HUES64 (cell line): Measurements from ENCODE around the gene RAB20.

Experiments
- H3K27ac ChIP-seq: 2 replicates; pipeline ENCODE4 v1.7.0; 2013; ENCODE audit warnings: low read depth, low read length, inconsistent platforms
- H3K27me3 ChIP-seq: 2 replicates; pipeline ENCODE4 v1.6.1; 2013; ENCODE audit warnings: mild to moderate bottlenecking, low read length; ENCODE audit not compliant: insufficient read depth
- H3K36me3 ChIP-seq: 2 replicates; pipeline ENCODE4 v1.6.1; 2013; ENCODE audit warnings: mild to moderate bottlenecking, low read length; ENCODE audit not compliant: insufficient read depth
- H3K4me1 ChIP-seq: 2 replicates; pipeline ENCODE4 v1.6.1; 2013; ENCODE audit warnings: mild to moderate bottlenecking, low read length, moderate library complexity; ENCODE audit not compliant: insufficient read depth
- H3K4me3 ChIP-seq: 2 replicates; pipeline ENCODE4 v1.5.1; 2013; ENCODE audit warnings: mild to moderate bottlenecking, low read length, moderate library complexity
- H3K9ac ChIP-seq: 2 replicates; pipeline ENCODE4 v1.6.1; 2013; ENCODE audit warnings: mild to moderate bottlenecking, low read depth, low read length
- H3K9me3 ChIP-seq: 2 replicates; pipeline ENCODE4 v1.6.1; 2013; ENCODE audit warnings: low read depth, low read length; ENCODE audit not compliant: insufficient read depth
- WGBS: fragments of 150-250, 120-280 bp; methylation state at CpG from one replicate; pipeline ENCODE4 v1.1.7; 2013; ENCODE audit warnings: missing lambda C conversion rate; 5-methylcytosine and 5-hydroxymethylcytosine counted together

RAB20 gene

GRCh38 chr13:110562036-110562597, 595 bp upstream of the RAB20 start:
- peak overlapping the region; percentile 72 for H3K4me3 ChIP-seq
- peak overlapping the region; percentile 60 for H3K9ac ChIP-seq
- H3K9me3 ChIP-seq: no peaks in the 10 kb centered on the region
- peak overlapping the region; percentile 2; the same call in 1 of the 2 replicates for H3K27ac ChIP-seq
- peaks cover 41% of the 10 kb centered on the region; the same call in 1 of the 2 replicates for H3K27me3 ChIP-seq
- WGBS: 33% methylated on average over 23 of the region's 24 CpGs
- 0 out of 2 replicates have a peak, but pooled peaks cover under 1% of the 10 kb centered on the region for H3K36me3 ChIP-seq
- peaks cover 24% of the 10 kb centered on the region for H3K4me1 ChIP-seq

GRCh38 chr13:110560601-110561343, 750 bp downstream of the RAB20 start:
- Histone ChIP-seq H3K4me3 (peak overlapping the region; percentile 72), H3K27ac (peak overlapping the region; percentile 68; the same call in 1 of the 2 replicates), H3K9me3 (no peaks in the 10 kb centered on the region), H3K27me3 (peaks cover 41% of the 10 kb centered on the region; the same call in 1 of the 2 replicates), H3K4me1 (peaks cover 24% of the 10 kb centered on the region), H3K36me3 (peaks cover 10% of the 10 kb centered on the region; the same call in 1 of the 2 replicates), H3K9ac (peak overlapping the region; percentile 75)
- WGBS: 5% methylated on average over 29 of the region's 29 CpGs

- peaks cover 19% of the 10 kb centered on the region for H3K4me1 ChIP-seq
- no peaks in the 10 kb centered on the region for H3K9me3 ChIP-seq
- no peak overlapping the region for H3K9ac ChIP-seq
- peak overlapping the region; percentile 72 for H3K4me3 ChIP-seq
- peaks cover 41% of the 10 kb centered on the region; the same call in 1 of the 2 replicates for H3K27me3 ChIP-seq
- WGBS: 80% methylated on average over 5 of the region's 6 CpGs
- H3K27ac ChIP-seq: no peak overlapping the region
- H3K36me3 ChIP-seq: peaks cover 10% of the 10 kb centered on the region; the same call in 1 of the 2 replicates
Measured at GRCh38 chr13:110559986-110560385, 1.5 kb downstream of the RAB20 start.

GRCh38 chr13:110559429-110559943, 2.0 kb downstream of the RAB20 start:
- no peaks in the 10 kb centered on the region for H3K9me3 ChIP-seq
- peaks cover 41% of the 10 kb centered on the region; the same call in 1 of the 2 replicates for H3K27me3 ChIP-seq
- peaks cover 10% of the 10 kb centered on the region; the same call in 1 of the 2 replicates for H3K36me3 ChIP-seq
- peak overlapping the region; percentile 72 for H3K4me3 ChIP-seq
- H3K27ac ChIP-seq: no peak overlapping the region
- no peak overlapping the region for H3K9ac ChIP-seq
- 82% methylated on average over 15 of the region's 15 CpGs for WGBS
- peaks cover 15% of the 10 kb centered on the region for H3K4me1 ChIP-seq

GRCh38 chr13:110557610-110558305, 3.8 kb downstream of the RAB20 start:
- Histone ChIP-seq H3K27me3 (peaks cover 30% of the 10 kb centered on the region; the same call in 1 of the 2 replicates), H3K4me3 (no peak overlapping the region), H3K27ac (no peak overlapping the region), H3K9me3 (no peaks in the 10 kb centered on the region), H3K36me3 (peaks cover 10% of the 10 kb centered on the region; the same call in 1 of the 2 replicates), H3K4me1 (peaks cover 15% of the 10 kb centered on the region), H3K9ac (no peak overlapping the region)
- WGBS: 92% methylated on average over 23 of the region's 23 CpGs

- no peaks in the 10 kb centered on the region for H3K9me3 ChIP-seq
- H3K4me3 ChIP-seq: no peak overlapping the region
- H3K27ac ChIP-seq: no peak overlapping the region
- peaks cover 24% of the 10 kb centered on the region; the same call in 1 of the 2 replicates for H3K27me3 ChIP-seq
- H3K36me3 ChIP-seq: peaks cover 10% of the 10 kb centered on the region; the same call in 1 of the 2 replicates
- no peak overlapping the region for H3K9ac ChIP-seq
- H3K4me1 ChIP-seq: peaks cover 15% of the 10 kb centered on the region
- 90% methylated on average over 5 of the region's 5 CpGs for WGBS
Measured at GRCh38 chr13:110557082-110557481, 4.4 kb downstream of the RAB20 start.

- peaks cover 10% of the 10 kb centered on the region; the same call in 1 of the 2 replicates for H3K36me3 ChIP-seq
- H3K9me3 ChIP-seq: no peaks in the 10 kb centered on the region
- no peak overlapping the region for H3K27ac ChIP-seq
- no peak overlapping the region for H3K9ac ChIP-seq
- 93% methylated on average over 1 of the region's 1 CpG for WGBS
- peaks cover 15% of the 10 kb centered on the region for H3K4me1 ChIP-seq
- H3K27me3 ChIP-seq: peaks cover 19% of the 10 kb centered on the region; the same call in 1 of the 2 replicates
- no peak overlapping the region for H3K4me3 ChIP-seq
Measured at GRCh38 chr13:110556224-110556606, 5.3 kb downstream of the RAB20 start.

- no peak overlapping the region for H3K9ac ChIP-seq
- no peak overlapping the region for H3K27ac ChIP-seq
- 95% methylated on average over 16 of the region's 16 CpGs for WGBS
- peaks cover 15% of the 10 kb centered on the region for H3K4me1 ChIP-seq
- H3K9me3 ChIP-seq: no peaks in the 10 kb centered on the region
- H3K27me3 ChIP-seq: peaks cover 14% of the 10 kb centered on the region; the same call in 1 of the 2 replicates
- H3K4me3 ChIP-seq: no peak overlapping the region
- H3K36me3 ChIP-seq: peaks cover 10% of the 10 kb centered on the region; the same call in 1 of the 2 replicates
Measured at GRCh38 chr13:110555601-110556223, 5.8 kb downstream of the RAB20 start.

- H3K36me3 ChIP-seq: peaks cover 10% of the 10 kb centered on the region; the same call in 1 of the 2 replicates
- H3K4me3 ChIP-seq: no peak overlapping the region
- no peaks in the 10 kb centered on the region for H3K9me3 ChIP-seq
- 90% methylated on average over 16 of the region's 16 CpGs for WGBS
- H3K27ac ChIP-seq: no peak overlapping the region
- peaks cover 8% of the 10 kb centered on the region for H3K4me1 ChIP-seq
- H3K9ac ChIP-seq: no peak overlapping the region
- peaks cover 6% of the 10 kb centered on the region; the same call in 1 of the 2 replicates for H3K27me3 ChIP-seq
Measured at GRCh38 chr13:110554946-110555345, 6.6 kb downstream of the RAB20 start.

GRCh38 chr13:110554227-110554836, 7.2 kb downstream of the RAB20 start:
- Histone ChIP-seq H3K9me3 (no peaks in the 10 kb centered on the region), H3K4me3 (no peak overlapping the region), H3K27me3 (peaks cover under 1% of the 10 kb centered on the region; the same call in 1 of the 2 replicates), H3K27ac (no peak overlapping the region), H3K36me3 (peaks cover 10% of the 10 kb centered on the region; the same call in 1 of the 2 replicates), H3K4me1 (peaks cover 2% of the 10 kb centered on the region), H3K9ac (no peak overlapping the region)
- 92% methylated on average over 7 of the region's 8 CpGs for WGBS
